ENCODE results near the gene HARS1.

DNA sequence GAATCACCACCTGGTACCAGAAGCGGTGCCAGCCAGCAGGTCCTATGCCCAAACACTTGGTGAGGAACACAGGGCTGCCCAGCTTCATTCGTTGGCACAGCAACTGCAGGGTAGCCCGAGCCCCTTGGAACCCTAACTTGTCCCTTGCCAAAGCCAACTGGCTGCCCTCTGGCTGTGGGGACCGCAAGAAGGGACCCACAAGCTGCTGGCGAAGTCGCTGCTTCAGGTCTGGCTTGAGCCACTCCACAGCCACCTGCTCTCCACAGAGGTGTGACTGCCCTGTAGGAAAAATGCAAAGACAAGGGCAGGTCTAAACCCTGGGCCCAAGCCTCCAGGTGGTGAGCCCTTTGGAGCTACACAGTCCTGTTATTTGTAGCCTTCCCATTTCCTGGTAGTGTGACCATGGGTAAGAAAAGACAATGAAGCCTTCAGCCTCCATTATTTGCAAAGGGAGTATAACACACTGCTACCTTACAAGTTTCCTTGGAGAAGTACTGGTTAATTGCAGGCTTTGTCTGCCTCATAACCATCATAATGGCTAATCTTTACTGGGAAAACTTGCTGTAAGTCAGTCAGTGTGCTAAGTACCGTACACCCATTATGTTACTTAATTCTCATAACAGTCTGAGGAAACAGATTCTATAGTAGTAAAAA, 19.6 kb downstream of the HARS1 start:
- TF ChIP-seq, protein P1, sequence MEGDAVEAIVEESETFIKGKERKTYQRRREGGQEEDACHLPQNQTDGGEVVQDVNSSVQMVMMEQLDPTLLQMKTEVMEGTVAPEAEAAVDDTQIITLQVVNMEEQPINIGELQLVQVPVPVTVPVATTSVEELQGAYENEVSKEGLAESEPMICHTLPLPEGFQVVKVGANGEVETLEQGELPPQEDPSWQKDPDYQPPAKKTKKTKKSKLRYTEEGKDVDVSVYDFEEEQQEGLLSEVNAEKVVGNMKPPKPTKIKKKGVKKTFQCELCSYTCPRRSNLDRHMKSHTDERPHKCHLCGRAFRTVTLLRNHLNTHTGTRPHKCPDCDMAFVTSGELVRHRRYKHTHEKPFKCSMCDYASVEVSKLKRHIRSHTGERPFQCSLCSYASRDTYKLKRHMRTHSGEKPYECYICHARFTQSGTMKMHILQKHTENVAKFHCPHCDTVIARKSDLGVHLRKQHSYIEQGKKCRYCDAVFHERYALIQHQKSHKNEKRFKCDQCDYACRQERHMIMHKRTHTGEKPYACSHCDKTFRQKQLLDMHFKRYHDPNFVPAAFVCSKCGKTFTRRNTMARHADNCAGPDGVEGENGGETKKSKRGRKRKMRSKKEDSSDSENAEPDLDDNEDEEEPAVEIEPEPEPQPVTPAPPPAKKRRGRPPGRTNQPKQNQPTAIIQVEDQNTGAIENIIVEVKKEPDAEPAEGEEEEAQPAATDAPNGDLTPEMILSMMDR (IDR thresholded peaks at IDR 0.05; ENCODE audit: borderline replicate concordance, extremely low read depth, low read length, poor library complexity, severe bottlenecking): no peak
- no peak for TF ChIP-seq EZH2 (IDR thresholded peaks at IDR 0.05; ENCODE audit: borderline replicate concordance, low read depth, low read length, severe bottlenecking)

Measured in DND-41 (cell line).